Neural crest cell (in vitro differentiated cells): ENCODE results near the gene KCNAB2. TPM values are rescaled to one million over a fixed set of nuclear protein-coding genes. Genes with fewer than 3 reads are reported as not detected.
A peak's percentile ranks its signal among the peaks of the same experiment; 100 is the strongest.

Source experiments
- DNase-seq: peaks from one replicate; pipeline ENCODE4 v3.0.0; 2021; ENCODE audit warnings: low read depth, mixed read lengths, low spot score
- H3K27ac Mint-ChIP-seq: one replicate; pipeline ENCODE4 v1.8.0; 2021; ENCODE audit warnings: mild to moderate bottlenecking, mixed read lengths; ENCODE audit not compliant: unreplicated experiment
- H3K27me3 Mint-ChIP-seq: 2 replicates; pipeline ENCODE4 v1.8.0; 2021; ENCODE audit warnings: low read depth, mild to moderate bottlenecking, mixed read lengths
- H3K36me3 Mint-ChIP-seq: 2 replicates; pipeline ENCODE4 v1.8.0; 2021; ENCODE audit warnings: low read depth, mild to moderate bottlenecking, mixed read lengths
- H3K4me1 Mint-ChIP-seq: 2 replicates; pipeline ENCODE4 v1.8.0; 2021; ENCODE audit warnings: mixed read lengths
- H3K4me3 Mint-ChIP-seq: one replicate; pipeline ENCODE4 v1.8.0; 2021; ENCODE audit warnings: mild to moderate bottlenecking, mixed read lengths
- H3K9me3 Mint-ChIP-seq: 2 replicates; pipeline ENCODE4 v1.8.0; 2021; ENCODE audit warnings: mixed read lengths
- CTCF ChIP-seq: fragments of 200-600 bp; sonication (generic); conservative IDR thresholded peaks from 2 replicates; pipeline ENCODE4 v1.5.0; 2021; ENCODE audit warnings: antibody characterized with exemption, mild to moderate bottlenecking
- total RNA-seq: library from RNA; stranded (reverse); gene quantifications from 2 replicates; pipeline ENCODE4 v1.2.1, GENCODE V29; 2021

Gene KCNAB2
- total RNA-seq, 1 donor from 2014 or later: 8.3 TPM

DNA sequence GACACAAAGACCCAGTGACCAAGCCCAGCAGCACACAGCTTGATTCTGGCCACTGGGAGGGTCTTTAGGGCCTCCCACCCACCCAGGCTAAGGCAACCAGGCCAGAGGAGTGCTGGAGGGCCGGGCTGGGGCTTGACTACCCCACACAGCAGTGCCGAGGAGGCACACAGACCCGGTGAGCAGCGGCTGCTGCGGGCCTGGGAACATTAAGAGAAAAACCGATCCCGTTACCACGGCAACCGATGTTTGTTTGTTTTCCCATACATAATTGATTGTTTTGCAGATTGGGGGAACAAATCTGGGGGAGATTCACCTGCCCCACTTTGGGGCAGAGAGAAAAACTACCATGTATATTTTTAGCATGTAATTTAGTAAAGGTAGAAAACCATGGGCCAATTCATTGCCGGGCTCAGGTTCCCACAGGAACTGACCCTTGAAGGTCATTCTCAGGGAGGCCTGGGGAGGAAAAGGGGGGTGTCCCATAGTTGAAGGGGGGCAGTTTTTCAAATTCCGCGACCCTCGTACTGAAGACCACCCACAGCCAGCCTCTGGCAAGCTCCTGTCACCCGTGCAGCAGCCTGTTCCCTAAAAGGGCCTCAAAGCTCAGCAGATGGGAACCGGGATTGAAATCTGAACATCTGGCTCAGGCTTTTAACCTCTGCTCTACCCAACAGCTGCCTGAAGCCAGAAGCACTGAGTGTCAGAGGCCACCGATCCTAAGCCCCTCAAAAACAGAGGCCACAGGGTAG lies 99.1 kb downstream of the KCNAB2 start:
- Mint-ChIP-seq H3K27ac (no peak overlapping the region), H3K36me3 (no peaks in the 10 kb centered on the region), H3K9me3 (no peaks in the 10 kb centered on the region), H3K4me3 (no peak overlapping the region), H3K4me1 (peaks cover 8% of the 10 kb centered on the region), H3K27me3 (peaks cover 10% of the 10 kb centered on the region)
- no peak for TF ChIP-seq CTCF
- no peak for DNase-seq

- DNase-seq: no peak
- Mint-ChIP-seq H3K9me3 (no peaks in the 10 kb centered on the region), H3K27me3 (peaks cover 10% of the 10 kb centered on the region), H3K36me3 (no peaks in the 10 kb centered on the region), H3K4me1 (peaks cover 8% of the 10 kb centered on the region), H3K27ac (no peak overlapping the region), H3K4me3 (no peak overlapping the region)
- TF ChIP-seq CTCF: no peak
Measured at GRCh38 chr1:6145396-6145750, 99.7 kb downstream of the KCNAB2 start.

- H3K36me3 Mint-ChIP-seq: no peaks in the 10 kb centered on the region
- TF ChIP-seq CTCF: no peak
- no peak overlapping the region for H3K4me3 Mint-ChIP-seq
- peaks cover 10% of the 10 kb centered on the region for H3K27me3 Mint-ChIP-seq
- no peak overlapping the region for H3K27ac Mint-ChIP-seq
- H3K9me3 Mint-ChIP-seq: no peaks in the 10 kb centered on the region
- DNase-seq: no peak
- peaks cover 8% of the 10 kb centered on the region for H3K4me1 Mint-ChIP-seq
Measured at GRCh38 chr1:6145864-6146410, 100.2 kb downstream of the KCNAB2 start.

DNA sequence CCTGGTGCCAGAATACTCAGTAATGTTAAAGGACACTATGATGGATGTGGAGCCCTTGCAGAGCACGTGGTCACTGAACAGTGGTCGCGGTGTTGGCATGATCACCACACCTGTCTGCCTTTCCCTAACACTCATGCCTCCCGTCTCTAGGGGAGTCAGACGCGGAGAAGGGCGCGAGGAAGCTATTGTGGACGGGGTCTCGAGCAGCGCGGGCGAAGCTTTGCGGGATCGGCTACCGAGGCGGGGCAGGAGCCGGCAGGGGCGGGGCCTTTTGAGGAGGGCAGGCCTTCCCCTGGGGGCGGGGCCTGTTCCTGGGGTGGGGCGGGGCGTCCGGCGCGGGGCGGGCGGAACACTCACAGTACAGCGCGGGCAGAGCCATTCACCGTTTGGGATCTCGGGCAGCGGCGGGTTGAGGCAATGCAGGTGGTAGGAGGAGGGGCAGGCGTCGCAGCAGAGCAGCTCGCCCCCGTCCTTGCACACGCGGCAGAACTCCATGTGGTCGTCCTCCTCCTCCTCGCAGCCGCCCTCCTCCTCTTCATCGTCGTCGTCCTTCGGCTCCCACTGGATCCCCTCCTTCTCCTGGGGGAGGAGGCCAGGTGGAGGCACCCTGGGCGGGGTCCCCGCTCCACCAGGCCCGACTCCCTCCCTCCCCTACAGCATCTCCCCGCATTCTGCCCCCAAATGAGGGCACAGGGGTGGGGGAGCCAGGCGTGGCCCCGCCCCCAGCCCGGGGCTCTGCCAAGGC lies 103.0 kb downstream of the KCNAB2 start:
- H3K4me1 Mint-ChIP-seq: peaks cover 8% of the 10 kb centered on the region
- no peaks in the 10 kb centered on the region for H3K36me3 Mint-ChIP-seq
- TF ChIP-seq CTCF: no peak
- H3K27me3 Mint-ChIP-seq: peaks cover 14% of the 10 kb centered on the region
- no peaks in the 10 kb centered on the region for H3K9me3 Mint-ChIP-seq
- DNase-seq: peak; percentile 58
- H3K4me3 Mint-ChIP-seq: peak overlapping the region; percentile 65
- H3K27ac Mint-ChIP-seq: no peak overlapping the region

- Mint-ChIP-seq H3K4me3 (no peak overlapping the region), H3K36me3 (no peaks in the 10 kb centered on the region), H3K27me3 (peaks cover 14% of the 10 kb centered on the region), H3K9me3 (no peaks in the 10 kb centered on the region), H3K4me1 (peaks cover 7% of the 10 kb centered on the region), H3K27ac (no peak overlapping the region)
- no peak for TF ChIP-seq CTCF
- DNase-seq: no peak
Measured at GRCh38 chr1:6149597-6149996, 103.9 kb downstream of the KCNAB2 start.
